B cell (primary cell): ENCODE results near the gene SUSD2.

Source experiments
- EZH2 ChIP-seq: IDR thresholded peaks from 2 replicates; pipeline ENCODE4 v1.6.1; 2012; ENCODE audit warnings: borderline replicate concordance, low read depth, mild to moderate bottlenecking, moderate library complexity, low read length; ENCODE audit not compliant: insufficient read depth, poor library complexity, severe bottlenecking
- TF ChIP-seq, protein P1 (sequence below): fragments of 200-600 bp; IDR thresholded peaks from one replicate; pipeline ENCODE4 v1.8.0; 2022; ENCODE audit warnings: antibody characterized with exemption, mild to moderate bottlenecking

DNA sequence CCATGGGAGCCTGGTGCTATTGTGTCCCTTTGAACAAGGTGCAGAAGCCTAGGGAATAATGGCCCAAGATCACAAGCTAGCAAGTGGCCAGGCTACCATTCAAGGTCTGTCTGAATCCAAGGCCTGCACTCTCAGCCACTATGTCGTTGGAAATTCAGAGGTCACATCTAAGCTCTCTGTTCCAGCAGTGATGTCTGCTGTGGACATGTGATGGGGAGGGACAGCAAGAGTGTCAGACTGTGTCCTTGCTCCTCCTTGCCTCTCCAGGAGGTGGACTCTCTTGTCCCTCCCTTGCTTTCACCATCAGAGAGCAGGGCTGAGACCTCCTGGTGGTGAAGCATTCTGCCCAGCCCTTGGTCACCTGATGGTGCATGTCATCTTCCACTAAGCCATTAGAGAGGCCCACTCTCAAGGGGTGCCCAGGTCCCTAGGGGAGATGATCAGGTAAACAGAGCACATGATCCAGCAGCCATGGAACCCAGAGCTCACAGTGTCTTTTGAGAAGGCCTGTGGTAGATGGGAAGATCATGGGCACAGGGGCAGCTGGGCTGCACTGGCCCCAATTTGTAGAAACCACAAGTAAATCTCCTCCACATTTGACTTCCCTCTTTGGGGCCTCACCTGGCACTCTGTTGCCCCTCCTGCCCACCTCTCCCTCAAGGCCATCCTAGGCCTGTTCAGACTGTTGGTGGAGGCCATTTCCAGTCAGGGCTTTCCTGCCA, 37.1 kb upstream of the SUSD2 start:
- TF ChIP-seq, protein P1, sequence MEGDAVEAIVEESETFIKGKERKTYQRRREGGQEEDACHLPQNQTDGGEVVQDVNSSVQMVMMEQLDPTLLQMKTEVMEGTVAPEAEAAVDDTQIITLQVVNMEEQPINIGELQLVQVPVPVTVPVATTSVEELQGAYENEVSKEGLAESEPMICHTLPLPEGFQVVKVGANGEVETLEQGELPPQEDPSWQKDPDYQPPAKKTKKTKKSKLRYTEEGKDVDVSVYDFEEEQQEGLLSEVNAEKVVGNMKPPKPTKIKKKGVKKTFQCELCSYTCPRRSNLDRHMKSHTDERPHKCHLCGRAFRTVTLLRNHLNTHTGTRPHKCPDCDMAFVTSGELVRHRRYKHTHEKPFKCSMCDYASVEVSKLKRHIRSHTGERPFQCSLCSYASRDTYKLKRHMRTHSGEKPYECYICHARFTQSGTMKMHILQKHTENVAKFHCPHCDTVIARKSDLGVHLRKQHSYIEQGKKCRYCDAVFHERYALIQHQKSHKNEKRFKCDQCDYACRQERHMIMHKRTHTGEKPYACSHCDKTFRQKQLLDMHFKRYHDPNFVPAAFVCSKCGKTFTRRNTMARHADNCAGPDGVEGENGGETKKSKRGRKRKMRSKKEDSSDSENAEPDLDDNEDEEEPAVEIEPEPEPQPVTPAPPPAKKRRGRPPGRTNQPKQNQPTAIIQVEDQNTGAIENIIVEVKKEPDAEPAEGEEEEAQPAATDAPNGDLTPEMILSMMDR = no peak
- TF ChIP-seq EZH2 = no peak
